HG02571 (cell line): Measurements from ENCODE around the gene EFNA2.

Experiments used
- ATAC-seq: cut with Tn5 transposase; IDR thresholded peaks from one replicate; pipeline ENCODE4 v1.9.1; 2021; ENCODE audit warnings: mild to moderate bottlenecking, moderate library complexity; ENCODE audit not compliant: unreplicated experiment

Gene EFNA2

GRCh38 chr19:1283207-1283916 lies 2.3 kb upstream of the EFNA2 start:
- ATAC-seq, result no peak

- ATAC-seq, result no peak
These were observed 1.8 kb upstream of the EFNA2 start for GRCh38 chr19:1283917-1284292.

DNA sequence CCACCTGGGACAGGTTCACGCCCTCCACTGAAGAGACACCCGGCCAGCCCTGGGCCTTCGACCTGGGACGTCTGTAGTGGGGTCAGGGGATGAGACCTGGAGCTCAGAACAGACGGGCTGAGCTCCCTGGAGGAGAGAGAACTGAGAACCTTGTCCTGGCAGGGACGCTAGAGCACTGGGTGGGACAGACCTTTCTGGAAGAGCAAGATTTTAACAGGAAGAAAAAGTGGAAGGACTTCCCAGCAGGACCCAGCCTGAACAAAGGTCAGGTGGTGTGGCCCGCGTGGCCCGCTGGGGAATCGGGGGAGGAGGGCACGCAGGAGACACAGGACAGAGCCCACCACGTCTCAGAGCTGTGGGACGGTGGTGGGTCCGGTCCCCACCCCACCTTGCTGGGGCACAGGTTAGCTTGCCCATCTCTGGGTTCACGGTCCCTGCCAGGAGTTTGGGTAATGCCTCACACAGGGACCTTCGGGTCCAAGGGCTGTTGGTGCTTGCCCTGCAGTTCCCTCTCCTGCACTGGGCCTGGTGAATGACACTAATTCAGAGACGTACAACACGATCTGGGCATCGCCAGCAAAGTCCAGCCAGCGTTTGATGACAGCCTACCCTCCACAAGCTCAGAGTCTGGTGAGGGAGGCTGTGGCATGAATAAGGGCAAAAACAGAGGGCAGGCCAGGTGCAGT lies 1.2 kb upstream of the EFNA2 start:
- no peak for ATAC-seq

DNA sequence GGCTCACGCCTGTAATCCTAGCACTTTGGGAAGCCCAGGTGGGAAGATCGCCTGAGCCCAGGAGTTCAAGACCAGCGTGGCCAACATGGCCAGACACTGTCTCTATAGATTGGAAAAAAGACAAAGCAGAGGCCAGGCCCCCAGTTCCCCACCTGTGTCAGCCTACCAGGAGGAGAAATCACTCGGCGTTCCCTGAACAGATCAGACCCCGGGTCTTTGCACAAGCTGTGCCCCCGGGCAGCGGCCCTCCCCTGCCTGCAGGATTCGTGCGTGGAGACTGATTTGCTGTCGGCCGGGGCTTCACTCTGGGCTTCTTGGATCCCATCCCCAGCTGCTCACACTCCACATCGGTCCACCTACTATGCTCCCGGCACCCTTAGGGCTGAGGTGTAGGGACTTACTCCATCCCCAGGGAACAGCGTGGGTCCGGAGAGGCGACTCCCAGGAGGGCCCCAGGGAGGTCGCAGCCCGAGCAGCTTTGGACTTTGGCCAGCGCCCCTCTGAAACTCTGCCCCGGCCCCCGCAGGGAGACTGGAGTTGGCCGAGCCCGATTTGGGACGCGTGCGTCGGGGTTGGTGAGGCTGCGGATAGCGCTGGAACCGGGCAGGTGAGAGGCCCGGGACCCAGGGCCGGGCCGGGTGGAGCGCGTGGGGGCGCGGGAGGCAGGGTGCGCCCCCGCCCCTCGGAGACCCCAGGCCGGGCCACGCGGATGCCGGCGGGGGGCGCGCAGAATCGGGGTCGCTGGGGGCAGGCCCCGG lies 515 bp upstream of the EFNA2 start:
- ATAC-seq, result no peak

DNA sequence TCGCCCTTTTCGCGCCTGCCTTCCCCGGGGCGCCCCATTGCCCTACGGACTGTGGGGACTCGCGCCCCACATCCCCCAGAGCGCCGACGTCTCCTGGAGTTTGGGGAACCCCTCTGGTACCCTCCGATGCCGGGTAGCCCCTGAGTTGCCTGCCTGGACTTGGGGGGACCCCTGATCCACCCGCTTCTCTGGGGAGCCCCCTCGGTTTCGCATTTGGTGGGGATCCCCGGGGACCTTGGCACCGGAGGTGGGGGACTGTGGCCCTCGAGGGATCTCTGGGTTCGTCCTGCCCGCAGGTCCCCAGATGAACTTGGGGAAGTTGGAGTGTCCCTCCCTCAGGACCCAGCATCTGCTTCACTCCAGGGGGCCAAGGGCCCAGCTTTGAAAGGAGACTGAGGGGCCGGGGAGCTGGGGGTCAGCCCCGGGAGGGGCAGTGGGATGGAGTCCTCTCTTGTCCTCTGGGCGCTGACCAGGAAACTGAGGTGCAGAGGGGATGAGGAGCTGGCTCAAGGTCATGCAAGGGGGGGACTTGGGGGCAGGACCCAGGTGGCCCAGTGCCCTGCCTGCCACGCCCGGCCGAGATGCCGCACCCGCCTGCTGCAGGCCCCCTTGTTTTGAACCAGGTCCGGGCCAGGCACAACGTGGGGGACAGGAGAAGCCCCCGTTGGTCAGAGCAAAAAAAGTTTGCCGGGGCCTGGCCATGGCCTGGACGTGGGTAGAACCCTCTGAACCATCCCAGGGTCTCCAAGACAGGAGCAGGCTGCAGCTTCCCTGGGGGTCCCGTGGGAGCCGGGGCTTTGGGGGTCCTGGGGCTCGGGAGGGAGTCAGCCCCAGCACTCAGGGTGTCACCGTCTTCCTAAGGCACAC lies 1.0 kb downstream of the EFNA2 start:
- no peak for ATAC-seq

GRCh38 chr19:1287354-1288225 lies 1.9 kb downstream of the EFNA2 start:
- no peak for ATAC-seq

- no peak for ATAC-seq
These were observed 2.5 kb downstream of the EFNA2 start for GRCh38 chr19:1288226-1288612.

DNA sequence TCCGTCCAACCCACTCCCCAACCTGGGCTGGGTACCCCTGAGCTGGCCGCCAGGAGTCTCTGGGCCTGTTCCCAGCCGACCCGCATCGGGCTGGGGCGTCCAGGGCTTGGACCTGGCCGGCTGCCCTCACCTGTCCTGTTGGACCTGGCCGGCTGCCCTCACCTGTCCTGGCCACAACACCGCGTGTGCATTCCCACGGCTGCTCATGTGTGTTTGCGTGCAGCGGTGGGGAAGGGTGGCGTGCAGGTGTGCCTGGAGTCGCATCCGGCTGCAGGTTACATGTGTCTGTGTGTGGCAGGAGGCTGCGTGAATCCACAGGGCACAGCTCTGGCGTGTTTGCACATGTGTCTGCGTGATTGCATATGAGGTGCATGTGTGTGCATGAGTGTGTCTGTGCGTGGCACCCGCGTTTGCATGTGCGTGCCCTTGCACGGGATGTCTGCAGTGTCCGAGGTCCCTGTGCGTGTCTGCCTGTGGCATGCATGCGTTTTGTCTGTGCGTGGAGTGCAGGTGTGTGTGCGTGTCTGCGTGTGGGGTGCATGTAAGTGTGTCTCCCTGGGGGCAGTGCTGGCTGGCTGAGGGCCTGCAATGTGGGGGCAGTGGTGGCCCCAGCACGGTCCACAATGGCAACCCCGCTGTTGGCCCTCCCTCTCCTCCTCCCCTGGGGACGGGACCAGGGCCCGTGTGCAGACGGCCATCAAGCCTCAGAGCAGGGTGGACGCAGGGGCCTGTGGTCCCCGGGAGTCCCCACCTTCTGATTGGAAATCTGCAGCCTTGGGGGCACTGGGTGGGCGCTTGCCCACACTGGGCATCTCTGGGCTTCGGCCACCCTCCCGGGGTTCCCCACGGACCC lies 3.4 kb downstream of the EFNA2 start:
- ATAC-seq, result no peak

DNA sequence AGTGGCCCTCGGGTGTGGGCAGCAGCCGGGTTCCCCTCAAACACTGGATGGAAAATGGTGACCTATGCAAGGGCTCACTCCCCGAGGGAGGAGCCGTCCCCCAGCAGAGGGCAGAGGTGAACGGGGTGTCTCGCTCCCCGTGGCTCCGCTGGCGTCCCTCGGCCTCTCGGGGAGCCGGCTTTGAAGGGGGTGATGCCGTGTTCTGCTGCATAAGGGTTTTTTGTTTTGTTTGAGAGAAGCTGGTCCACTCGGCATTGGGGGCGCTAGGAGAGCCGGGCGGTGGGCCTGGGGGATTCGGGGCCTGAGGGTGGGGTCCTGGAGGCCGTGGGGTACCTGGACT lies 4.0 kb downstream of the EFNA2 start:
- no peak for ATAC-seq

- no peak for ATAC-seq
These were observed 4.6 kb downstream of the EFNA2 start for GRCh38 chr19:1290196-1290702.

- ATAC-seq, result no peak
These were observed 5.3 kb downstream of the EFNA2 start for GRCh38 chr19:1290703-1291651.

DNA sequence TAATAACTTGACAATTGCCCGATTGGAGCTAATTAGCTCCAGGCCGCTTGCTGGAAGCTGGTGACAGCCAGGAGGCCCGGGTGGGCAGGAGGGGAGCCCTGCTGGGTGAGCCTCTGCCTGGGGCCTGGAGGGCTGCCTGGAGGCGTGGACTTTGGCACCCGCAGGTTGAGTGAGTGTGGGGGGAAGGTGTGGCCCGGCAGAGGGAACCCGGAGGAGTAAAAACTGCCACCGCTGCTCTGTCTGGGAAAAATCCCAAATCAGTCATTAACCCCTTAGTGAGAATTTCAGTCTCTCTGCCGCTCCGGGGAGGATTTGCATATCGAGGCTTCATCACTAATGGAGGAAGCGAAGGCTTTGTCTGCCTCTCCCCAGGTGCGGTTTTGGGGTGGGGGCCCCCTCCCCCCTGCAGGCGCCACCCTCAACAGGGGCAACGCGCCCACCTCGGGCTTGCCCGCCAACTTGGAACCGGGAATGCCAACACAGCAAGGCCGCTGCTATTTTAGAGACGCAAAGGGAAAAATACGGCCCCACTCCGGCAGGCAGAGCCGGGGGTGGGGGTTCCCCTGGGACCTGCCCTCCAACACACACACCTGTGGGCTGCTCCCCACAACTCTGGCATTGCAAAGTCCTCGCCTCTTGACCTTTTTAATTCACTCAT lies 6.2 kb downstream of the EFNA2 start:
- ATAC-seq, result no peak

GRCh38 chr19:1292419-1293151 lies 6.9 kb downstream of the EFNA2 start:
- no peak for ATAC-seq

GRCh38 chr19:1293782-1294604 lies 8.3 kb downstream of the EFNA2 start:
- no peak for ATAC-seq

DNA sequence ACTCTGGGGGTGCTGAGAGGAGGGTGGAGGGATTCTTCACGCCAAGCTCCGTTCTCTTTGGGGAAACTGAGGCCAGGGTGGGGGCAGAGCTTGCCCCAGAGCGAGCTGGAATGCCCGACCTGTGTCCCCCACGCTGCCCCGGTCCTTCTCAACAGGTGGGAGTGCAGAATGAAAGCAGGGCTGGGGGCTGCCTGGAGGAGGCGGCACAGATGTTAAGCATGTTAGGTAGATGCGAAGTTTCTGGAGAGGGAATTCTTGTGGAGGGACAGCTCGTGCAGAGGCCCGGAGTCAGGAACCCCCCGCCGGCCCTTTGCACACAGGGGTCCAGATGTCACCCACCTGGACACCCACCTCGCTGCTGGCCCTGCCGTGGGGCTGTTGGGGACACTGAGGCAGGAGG lies 9.0 kb downstream of the EFNA2 start:
- no peak for ATAC-seq
